GM19467 (cell line): ENCODE results near the gene INO80C.

Source experiments
- ATAC-seq: cut with Tn5 transposase; IDR thresholded peaks from one replicate; pipeline ENCODE4 v1.9.1; 2021; ENCODE audit warnings: mild to moderate bottlenecking, moderate library complexity; ENCODE audit not compliant: unreplicated experiment

The INO80C gene

DNA sequence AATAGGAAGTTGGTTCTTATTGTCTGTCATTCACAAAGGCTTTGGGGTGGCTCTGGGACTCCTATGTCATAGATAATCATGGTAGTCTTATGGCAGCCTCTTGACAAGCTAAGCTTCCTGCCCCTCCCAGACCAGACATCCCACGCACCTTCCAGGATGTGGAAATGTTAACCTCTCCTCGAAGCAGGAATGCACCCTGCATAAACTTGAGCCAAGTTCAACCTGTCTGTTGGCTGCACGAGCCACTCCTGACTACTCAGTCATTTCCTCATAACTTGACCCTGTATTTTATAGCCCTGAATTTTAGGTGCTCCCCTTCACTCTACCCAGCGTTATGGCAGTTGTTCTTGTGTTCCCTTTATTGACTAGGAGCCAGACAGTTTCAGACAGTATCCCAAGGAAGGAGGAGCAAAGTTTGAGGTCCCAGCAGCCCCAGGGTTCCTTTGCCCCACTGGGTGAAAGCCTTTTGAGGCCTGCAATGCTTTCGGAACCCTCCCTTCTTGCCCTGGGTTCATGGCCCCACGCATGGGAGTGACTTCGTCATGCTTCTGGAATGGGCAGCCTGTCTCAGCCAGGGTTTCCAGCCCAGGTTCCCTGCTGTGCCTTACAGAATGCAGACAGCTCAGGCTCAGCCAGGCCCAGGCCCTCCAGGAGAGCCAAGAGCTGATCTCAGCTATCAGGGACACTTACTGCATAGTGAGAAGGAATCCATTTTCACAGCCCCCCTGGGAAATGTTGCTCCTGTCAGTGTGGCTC lies 15.6 kb upstream of the INO80C start:
- no peak for ATAC-seq

DNA sequence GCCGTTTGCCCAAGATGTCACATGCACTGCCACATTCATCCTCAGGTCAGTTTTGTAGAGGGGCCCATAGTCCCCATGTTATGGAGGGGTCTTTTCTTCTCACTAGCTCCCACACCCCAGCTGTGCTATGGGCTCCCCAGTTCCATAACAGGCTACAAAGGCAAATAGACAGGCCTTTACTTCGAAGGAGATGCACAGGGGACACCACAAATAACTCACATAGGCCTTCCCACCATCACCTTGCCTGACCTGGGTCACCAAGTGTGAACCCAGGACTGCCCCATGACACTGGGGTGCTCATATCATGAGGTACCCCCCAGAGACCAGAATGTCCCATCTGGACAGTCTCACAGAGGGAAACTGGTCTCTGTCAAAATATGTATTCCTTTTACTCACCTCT lies 15.0 kb upstream of the INO80C start:
- no peak for ATAC-seq

DNA sequence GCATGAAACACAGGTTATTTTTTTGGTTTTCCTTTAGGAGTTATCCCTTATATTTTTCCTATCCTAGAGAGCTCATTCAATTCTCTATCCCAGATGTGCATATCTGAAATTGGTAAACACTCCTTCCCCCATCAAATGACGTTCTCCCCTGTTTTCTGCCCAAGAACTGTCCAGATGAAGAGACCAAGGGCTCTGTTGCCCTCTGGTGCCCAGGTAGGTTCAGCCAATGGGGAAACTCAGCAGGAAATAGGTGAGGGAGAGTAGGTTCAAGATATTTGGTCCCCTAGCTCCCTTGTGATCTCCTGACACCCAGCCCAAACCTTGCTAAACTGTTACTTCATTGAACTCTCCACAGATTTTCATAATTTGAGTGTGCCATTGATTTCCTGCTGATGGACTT lies 14.1 kb upstream of the INO80C start:
- no peak for ATAC-seq

DNA sequence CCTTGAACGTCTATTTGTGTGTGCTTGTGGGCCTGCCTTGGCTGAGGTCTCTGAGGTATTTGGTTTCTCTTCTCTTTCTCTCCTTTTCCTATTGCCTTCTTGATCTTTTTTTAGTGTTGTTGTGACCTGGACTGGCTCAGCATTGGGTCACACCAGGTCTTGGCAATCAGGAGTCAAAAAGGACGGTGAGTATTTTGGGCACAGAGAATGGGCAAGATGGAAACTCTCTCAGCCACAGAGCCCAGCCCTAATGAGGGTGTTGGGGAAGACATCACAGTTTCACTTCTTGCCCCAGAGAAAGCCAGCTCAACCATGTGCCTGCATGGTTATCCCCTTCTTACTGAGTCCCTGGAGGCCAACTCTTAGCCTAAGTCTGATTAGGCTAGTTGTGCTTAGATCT lies 13.7 kb upstream of the INO80C start:
- peak; percentile 80 for ATAC-seq

DNA sequence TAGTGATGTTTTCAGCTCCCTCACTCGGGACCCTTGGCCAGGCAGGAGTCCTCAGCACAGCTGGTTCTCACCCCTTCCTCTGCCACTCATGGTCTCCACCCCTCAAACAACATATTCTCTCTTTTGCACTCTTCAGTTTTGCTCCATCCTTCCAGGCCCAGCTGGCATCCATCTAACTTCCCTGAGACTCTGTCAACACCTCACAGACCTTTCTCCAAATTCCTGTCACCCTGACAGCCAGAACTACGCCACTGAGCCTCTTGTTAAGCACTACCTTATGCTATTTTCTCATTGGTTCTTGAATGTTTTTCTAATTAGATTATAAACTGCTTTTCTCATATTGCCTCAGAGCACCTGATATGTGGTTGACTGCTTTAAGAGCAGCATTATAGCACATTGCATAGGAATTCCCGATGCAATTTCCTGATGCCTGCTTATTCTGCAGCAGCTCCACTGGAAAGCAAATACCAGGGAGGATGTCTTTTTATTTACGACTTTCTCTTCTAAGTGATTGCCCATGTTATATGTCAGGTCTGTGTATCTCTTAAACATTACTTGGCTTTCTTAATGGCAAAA lies 12.4 kb upstream of the INO80C start:
- ATAC-seq: no peak

DNA sequence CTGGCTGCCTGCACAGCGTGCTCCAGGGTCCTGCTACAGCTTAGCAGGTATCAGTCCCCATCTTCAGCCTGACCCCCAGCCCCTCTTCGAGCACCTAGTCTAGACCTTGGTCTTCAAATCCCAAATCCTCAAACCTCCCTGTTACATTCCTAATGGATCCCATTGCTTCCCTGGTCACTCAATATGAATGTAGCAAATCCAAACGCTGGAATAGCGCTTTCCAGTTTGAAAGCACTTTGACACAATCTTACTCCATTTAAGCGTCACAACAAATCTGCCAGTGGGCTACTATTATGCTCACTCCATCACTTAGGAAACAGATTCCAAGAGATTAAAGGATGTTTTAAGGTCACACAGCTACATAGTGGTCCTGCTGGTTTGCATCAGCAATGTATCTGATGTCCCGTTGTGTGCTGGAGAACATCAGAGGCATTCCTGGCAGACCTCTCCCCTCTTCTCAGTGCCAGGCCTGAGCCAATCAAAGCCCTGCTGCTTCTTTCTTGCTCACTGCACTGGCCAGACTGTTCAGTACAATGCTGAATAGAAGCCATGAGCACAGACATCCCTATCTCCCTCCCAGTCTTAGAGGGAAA lies 11.1 kb upstream of the INO80C start:
- ATAC-seq: no peak

DNA sequence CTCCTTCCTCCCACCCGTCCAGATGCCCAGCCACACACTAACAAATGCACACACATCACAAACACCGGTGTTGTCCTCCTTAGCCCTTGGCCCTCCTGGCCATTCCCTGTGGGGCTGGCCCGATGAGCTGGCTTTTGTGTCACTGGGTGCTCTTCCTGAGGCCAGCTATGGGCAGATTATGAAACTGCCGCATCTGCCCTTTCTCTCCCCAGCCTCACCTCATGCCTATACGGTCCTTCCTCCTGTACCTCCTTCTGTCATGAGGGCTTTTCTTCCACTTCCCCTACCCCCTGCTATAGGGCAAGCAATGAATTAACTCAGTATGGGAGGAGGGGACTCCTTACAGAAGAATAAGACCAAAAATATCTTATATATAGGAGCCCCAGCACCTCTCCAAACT lies 10.3 kb upstream of the INO80C start:
- ATAC-seq: no peak

DNA sequence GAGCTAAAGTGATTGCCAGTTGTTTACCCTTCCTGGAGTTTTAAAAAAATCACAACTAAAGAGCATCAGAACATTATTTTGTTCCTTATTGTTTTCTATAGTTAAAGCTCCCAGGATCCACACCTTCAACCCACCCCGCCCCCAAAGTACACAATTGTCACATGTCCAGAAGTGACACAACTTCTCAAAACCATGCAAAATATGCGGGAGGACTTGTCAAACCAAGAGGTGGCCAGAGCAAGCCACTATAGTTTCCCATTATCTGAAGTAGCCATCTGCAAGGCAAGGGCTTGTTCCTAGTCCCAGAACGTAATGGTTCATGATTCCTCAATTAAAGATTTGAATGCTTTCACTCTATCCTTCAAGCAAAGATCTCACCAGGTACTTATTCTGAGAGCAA lies 9.9 kb upstream of the INO80C start:
- ATAC-seq: no peak

DNA sequence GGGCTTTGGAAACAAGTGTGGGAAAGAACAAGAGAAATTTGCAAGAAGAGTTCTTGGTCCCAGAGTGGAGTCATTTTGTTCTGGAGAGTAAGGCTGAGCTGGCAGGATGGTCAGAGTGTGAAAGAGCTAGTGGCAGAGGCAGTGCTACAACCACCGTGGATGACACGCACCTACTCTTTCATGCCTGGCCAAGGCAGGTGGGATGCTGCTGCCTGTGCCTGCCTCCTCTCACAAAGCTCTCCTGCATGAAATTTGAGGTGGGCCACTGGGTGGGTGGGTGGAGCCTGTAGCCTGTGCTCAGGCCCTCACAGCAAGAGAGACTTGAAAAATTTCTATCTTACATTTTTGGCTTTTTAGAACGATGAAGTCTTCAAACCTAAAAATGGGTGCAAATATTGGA lies 9.4 kb upstream of the INO80C start:
- no peak for ATAC-seq

DNA sequence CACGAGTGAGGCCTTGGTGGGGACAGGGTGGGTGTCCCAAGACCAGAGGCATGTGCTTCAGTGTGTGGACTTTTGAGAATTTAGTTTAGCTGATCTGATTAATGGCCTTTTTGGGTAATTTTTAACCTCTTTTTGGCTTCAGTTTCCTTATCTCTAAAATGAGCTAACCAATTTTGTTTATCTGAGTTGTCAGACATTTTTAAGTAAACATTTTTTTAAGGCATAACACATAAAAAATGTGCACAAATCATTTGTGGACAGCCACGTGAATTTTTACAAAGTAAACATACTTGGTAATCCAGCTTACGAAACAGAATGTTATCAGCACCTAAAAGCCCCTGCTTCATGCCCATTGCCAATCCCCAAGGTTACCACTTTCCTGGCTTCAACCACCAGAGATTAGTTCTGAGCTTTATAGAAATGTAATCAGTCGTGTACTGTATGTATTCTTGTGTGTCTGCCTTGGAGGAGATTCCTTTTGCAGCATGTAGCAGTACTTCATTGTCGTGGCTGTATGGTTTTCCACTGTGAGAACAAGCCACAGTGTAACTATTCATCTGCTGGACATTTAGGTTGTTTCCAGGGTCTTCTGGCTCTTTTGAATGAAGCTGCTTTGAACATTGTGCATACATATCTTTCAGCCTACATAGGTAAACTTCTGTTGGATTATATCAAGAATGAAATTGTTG lies 8.4 kb upstream of the INO80C start:
- no peak for ATAC-seq

DNA sequence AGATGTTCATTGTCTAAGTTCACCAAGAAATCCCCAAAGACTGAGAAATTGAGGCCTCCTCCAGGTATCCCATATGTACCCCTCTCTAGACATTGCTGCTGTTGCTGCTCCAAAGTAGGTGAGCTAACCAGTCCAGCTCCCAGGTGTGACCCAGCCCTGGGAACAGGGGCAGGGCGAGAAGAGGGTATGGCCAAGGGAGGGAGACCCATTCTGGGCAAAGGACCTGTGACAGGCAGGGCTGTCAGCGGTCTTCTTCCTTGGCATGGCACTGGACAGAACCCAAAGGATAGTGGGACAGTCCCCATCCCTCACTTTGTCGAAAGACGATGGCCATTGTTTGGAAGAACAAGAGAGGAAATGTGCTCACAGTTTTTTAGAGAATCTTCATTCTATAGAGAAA lies 7.2 kb upstream of the INO80C start:
- ATAC-seq: no peak

DNA sequence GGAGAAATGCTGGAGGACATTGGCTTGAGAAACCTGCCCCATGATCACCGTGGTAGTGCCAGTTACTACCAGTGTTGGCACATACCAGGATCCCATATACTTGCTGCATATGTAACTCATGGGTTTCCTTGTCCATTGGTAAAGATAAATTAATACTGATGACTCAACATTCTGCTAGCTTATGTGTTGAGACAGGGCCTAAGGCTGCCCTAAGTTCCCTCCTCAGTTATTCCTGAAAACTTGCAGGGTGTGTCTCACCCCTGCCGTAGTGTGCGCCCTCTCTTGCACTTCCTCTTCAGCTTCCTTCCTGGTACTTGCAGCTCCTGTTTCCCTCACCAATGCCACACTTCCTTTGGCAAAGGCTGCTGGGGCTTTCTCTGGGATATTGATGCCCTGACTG lies 4.3 kb upstream of the INO80C start:
- no peak for ATAC-seq

DNA sequence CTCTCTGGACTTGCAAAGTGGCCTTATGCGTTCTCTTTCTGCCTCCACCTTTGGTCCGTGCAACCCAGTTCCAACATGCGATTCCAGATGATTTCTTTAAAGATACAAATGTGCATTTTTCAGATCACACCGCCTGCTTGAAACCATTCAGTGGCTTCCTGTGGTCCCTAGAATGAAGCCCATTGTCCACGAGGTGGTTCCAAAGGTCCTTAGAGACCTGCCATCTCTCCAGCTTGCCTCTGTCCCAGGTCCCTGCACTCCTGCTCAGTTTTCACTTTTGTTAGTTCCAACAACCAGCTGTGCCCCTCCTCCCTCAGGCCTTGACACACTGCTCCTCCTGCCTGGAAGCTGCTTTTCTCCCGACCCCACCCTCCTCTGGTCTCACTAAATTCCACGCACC lies 3.6 kb upstream of the INO80C start:
- no peak for ATAC-seq

DNA sequence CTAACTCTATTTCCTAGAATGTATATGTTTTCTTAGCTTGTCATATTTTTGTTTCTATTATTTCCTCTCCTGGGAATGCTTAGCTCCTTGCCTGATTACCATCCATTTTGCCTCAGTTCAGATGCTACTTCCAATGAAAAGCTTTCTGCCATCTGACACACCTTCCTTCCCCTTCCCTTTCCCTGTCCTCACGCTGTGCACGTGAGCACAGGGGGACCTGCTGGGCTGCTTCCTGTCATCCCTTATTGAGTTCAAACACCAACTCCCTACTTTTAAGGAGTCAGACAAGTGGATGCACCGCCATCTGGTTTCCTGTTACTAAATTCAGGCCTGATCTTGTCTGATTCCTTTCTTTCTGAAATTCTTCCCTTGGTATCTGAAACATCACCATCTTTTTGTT lies 2.4 kb upstream of the INO80C start:
- ATAC-seq: no peak

DNA sequence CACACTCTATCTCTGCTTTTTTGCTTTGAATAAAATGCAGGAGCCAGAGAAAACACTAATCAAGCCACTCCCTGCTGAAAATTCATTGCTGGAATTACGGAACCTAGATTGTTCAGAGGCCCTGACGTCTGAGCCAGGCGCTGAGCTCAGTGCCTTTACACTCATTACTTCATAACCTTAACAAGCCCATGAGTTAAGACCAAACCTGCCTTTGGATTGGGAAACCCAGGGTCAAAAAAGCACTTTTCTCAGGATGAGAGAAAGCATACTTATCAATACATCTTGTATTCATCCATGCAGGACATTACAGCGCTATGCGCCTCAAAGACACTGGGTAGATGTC lies 762 bp downstream of the INO80C start:
- peak; percentile 11 for ATAC-seq

DNA sequence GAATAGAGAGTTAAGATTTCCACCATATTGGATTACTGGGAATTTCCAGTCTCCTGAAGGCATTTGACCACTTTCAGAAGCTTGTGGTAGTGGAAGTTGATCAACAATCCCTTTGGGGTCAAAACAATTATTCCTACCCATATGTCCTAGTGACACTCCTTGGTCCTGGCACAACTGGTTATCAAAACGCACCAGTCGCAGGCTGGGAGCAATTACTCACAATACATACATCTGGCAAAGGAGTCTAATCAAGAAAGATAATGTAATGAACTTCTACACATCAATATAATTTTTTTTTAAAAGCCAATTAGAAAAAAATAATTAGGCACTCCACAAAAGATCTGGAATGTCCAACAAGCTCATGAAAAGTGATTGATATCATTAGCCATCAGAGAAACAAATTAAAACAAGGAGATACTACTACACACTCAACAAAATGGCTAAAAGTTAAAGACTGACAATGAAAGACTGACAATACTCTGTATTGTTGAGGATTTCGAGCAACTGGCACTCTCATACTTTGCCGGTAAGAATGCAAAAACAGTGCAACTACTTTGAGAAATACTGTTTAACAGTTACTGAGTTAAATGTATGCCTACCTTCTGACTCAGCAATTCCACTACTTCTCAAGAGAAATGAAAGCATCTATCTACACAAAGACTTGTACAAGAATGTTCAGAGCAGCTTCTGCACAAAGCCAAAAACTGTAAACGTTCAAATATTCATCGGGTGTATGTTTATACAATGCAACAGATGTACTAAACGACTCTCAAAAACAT lies 2.0 kb downstream of the INO80C start:
- no peak for ATAC-seq

DNA sequence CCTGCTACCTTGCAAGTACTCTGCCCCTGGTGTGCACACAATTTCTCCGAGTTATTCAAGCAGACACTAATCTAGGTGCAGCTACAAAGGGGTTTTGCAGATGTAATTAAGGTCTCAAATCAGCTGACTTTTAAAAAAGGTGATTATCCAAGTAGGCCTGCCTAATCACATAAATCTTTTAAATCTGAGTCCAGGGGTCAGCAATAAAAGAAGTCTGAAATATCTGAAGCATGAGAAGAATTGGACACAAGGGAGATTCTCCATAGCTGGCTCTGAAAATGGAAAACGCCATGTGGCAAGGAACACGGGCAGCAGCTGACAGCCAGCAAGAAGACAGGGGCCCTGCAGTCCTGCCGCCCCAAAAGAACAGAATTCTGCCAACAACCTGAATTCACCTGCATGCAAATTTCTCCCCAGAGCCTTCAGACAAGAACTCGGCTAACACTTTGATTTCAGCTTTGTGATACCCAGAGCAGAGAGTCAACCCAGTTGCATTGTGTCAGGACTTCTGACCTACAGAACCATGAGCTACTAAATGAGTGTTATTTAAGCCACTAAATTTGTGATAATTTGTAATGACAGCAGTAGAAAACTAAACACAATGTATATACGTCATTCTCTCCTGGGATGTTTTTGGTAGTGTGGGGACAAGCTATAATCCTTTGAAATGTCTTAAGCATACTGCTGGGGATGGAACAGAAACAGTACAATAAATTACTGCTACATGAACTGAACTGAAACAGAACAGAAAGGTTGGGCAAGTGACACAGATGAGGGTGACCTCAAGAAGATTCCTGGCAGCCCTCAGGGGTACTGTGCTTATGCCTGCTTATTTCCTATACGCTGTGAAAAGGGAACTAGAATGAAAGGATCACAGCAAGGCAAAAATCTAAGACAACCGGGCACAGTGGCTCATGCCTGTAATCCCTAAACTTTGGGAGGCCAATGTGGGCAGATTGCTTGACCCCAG lies 3.2 kb downstream of the INO80C start:
- ATAC-seq: no peak

DNA sequence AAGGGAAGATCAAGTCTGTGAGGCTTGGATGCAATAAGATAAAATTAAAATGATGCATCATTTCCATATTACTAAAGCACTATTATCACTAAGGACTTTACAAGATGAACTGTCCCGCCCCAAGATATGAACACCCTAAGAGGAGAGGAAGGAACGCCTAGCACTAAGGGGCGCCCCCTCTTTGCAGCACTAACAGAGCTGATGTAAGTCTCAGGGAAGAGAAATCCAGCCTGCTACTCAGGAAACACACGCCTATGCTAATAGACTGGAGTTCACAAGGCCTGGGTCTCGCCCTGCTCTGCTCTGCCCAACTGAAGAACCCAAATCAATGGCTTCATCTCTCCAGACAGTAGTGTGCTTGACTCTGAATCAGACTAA lies 6.1 kb downstream of the INO80C start:
- ATAC-seq: no peak

DNA sequence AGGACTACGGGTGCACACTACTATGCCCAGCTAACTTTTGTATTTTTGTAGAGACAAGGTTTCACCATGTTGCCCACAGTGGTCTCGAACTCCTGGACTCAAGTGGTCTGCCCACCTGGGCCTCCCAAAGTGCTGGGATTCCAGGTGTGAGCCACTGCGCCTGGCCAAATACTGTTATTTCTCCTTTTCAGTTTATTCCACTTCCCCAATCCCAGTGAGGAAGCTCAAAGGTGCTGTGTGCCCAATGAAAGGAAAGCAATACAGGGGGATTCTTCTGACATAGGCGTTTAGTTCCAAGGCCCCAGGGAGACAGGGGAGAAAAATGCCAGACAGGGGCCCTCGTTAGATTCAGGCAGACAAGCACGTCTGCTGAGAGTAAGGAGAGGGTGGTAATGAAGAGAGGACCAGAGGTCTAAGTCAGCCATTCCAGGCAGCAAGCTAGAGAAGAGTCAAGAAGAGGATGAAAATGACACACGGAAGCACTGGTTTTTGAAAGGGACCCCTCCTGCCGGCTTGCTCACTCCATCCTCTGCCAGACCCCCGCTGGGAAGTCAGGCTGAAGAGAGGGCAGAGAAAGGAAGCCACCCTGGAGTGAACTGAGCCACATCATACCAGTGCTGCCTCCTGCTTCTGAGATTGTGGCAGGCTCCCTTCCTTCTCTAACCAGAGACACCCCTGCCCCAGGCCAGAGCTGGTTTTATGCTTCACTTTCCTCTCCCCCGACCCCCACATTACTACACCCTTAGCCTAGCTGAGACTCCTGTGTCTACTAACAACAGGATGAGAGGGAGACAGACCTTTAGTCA lies 6.7 kb downstream of the INO80C start:
- no peak for ATAC-seq
